ENCODE measurements around the gene ZBTB40.

ZBTB40 gene

GRCh38 chr1:22547186-22547817, 95.7 kb downstream of the ZBTB40 start:
- TF ChIP-seq TAF1 (IDR thresholded peaks at IDR 0.05; ENCODE audit: borderline replicate concordance, insufficient read depth, low read length) (no peak), REST (IDR thresholded peaks at IDR 0.05; ENCODE audit: insufficient read depth in 1 of 2, low read depth in 2 of 2, low read length in 2 of 2) (no peak), SIN3A (IDR thresholded peaks at IDR 0.05; ENCODE audit: borderline replicate concordance, insufficient read depth, low read length) (no peak), FOXP2 (optimal IDR thresholded peaks at IDR 0.05; ENCODE audit: borderline replicate concordance, extremely low read depth, extremely low read length, insufficient read depth) (no peak), POLR2AphosphoS5 (IDR thresholded peaks at IDR 0.05; ENCODE audit: low read depth, low read length) (no peak)

GRCh38 chr1:22547818-22548462, 96.3 kb downstream of the ZBTB40 start:
- TF ChIP-seq SIN3A (IDR thresholded peaks at IDR 0.05; ENCODE audit: borderline replicate concordance, insufficient read depth, low read length) (no peak), REST (IDR thresholded peaks at IDR 0.05; ENCODE audit: insufficient read depth in 1 of 2, low read depth in 2 of 2, low read length in 2 of 2) (no peak), POLR2AphosphoS5 (IDR thresholded peaks at IDR 0.05; ENCODE audit: low read depth, low read length) (no peak), FOXP2 (optimal IDR thresholded peaks at IDR 0.05; ENCODE audit: borderline replicate concordance, extremely low read depth, extremely low read length, insufficient read depth) (no peak), TAF1 (IDR thresholded peaks at IDR 0.05; ENCODE audit: borderline replicate concordance, insufficient read depth, low read length) (no peak)

GRCh38 chr1:22550021-22550420, 98.4 kb downstream of the ZBTB40 start:
- TF ChIP-seq FOXP2 (optimal IDR thresholded peaks at IDR 0.05; ENCODE audit: borderline replicate concordance, extremely low read depth, extremely low read length, insufficient read depth), result no peak
- TF ChIP-seq REST (IDR thresholded peaks at IDR 0.05; ENCODE audit: insufficient read depth in 1 of 2, low read depth in 2 of 2, low read length in 2 of 2), result no peak
- no peak for TF ChIP-seq SIN3A (IDR thresholded peaks at IDR 0.05; ENCODE audit: borderline replicate concordance, insufficient read depth, low read length)
- TF ChIP-seq POLR2AphosphoS5 (IDR thresholded peaks at IDR 0.05; ENCODE audit: low read depth, low read length), result no peak
- TF ChIP-seq TAF1 (IDR thresholded peaks at IDR 0.05; ENCODE audit: borderline replicate concordance, insufficient read depth, low read length), result no peak

- TF ChIP-seq REST (IDR thresholded peaks at IDR 0.05; ENCODE audit: insufficient read depth in 1 of 2, low read depth in 2 of 2, low read length in 2 of 2) (no peak), POLR2AphosphoS5 (IDR thresholded peaks at IDR 0.05; ENCODE audit: low read depth, low read length) (no peak), TAF1 (IDR thresholded peaks at IDR 0.05; ENCODE audit: borderline replicate concordance, insufficient read depth, low read length) (no peak), SIN3A (IDR thresholded peaks at IDR 0.05; ENCODE audit: borderline replicate concordance, insufficient read depth, low read length) (no peak), FOXP2 (optimal IDR thresholded peaks at IDR 0.05; ENCODE audit: borderline replicate concordance, extremely low read depth, extremely low read length, insufficient read depth) (no peak)
Observed at GRCh38 chr1:22551591-22551990, 99.9 kb downstream of the ZBTB40 start.

All from PFSK-1 (cell line).